HS-5 (cell line): ENCODE measurements around the gene RGS4.

ENCODE experiments used
- DNase-seq: peaks from one replicate; pipeline ENCODE4 v3.0.0-alpha.2; 2012; ENCODE audit warnings: low read depth

Gene RGS4

DNA sequence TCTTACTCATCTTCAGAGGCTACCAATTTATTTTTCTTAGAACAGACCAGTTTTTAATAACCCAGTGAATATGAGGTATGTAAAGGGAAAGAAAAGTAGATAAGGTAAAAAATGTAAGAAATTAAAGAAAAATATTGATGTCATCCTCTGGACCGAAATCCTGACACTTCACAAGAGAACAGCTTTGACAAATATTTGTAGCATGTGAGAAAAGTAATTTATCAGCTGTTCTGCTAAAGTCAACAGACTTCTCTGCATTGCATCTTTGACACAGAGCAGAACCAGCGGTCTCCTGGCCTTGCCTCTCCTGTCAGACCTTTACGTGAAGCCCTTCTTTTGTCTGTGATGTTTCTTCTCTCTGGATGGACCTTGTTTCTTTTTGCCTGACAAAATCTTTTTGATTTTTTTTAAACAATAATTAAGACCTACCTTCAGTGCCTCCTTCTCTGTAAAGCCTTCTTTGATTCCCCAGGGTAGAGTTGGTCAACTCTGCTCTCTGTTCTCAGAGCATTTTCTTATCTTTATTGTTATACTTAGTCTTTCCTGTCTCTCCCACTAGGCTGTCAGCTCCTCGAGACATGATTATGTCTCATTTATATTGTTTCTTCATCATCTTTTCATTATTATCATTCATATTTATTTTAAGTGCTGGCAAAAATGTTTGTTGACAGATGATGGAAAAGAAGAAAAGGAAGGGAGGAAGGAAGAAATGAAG is 35.4 kb downstream of the RGS4 start:
- no peak for DNase-seq

- DNase-seq: no peak
These were observed 37.3 kb downstream of the RGS4 start for GRCh38 chr1:163106364-163106987.

GRCh38 chr1:163107655-163108054 is 38.5 kb downstream of the RGS4 start:
- no peak for DNase-seq

GRCh38 chr1:163115887-163116286 is 46.7 kb downstream of the RGS4 start:
- DNase-seq: no peak

GRCh38 chr1:163119707-163120106 is 50.5 kb downstream of the RGS4 start:
- DNase-seq: no peak

DNA sequence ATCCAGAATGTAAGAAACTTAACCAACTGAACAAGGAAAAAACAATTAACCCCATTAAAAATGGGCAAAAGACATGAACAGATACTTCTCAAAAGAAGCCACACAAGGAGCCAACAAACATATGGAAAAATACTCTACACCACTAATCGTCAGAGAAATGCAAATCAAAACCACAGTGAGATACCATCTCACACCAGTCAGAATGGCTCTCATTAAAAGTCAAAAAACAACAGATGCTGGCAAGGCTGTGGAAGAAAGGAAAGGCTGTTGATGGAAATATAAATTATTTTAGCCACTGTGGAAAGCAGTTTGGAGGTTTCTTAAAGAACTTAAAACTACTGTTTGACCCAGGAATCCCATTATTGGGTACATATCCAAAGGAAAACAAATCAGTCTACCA is 51.2 kb downstream of the RGS4 start:
- DNase-seq: no peak

GRCh38 chr1:163124812-163125211 is 55.7 kb downstream of the RGS4 start:
- DNase-seq: no peak
